Measurements from ENCODE around the gene TTC12. TPM values are rescaled to one million over a fixed set of nuclear protein-coding genes. Genes with fewer than 3 reads are reported as not detected.

TTC12 gene
- total RNA-seq, 1 experiment from 2014 or later = 25.0 TPM

- Histone ChIP-seq H3K9me2 (ENCODE audit: insufficient read depth) (no peaks in the 10 kb centered on the region), H3F3A (ENCODE audit: insufficient read depth, low read depth) (no peaks in the 10 kb centered on the region), H4K20me1 (ENCODE audit: insufficient read depth) (no peaks in the 10 kb centered on the region), H2AFZ (no peak overlapping the region), H3K4me3 (no peak overlapping the region), H3K27ac (no peak overlapping the region), H3K36me3 (ENCODE audit: low read depth) (no peaks in the 10 kb centered on the region), H3K4me1 (replicated peaks; ENCODE audit: insufficient read depth) (no peaks in the 10 kb centered on the region), H3K27me3 (ENCODE audit: insufficient read depth, low read depth) (no peaks in the 10 kb centered on the region), H3K4me2 (no peak overlapping the region), H3K9me3 (ENCODE audit: insufficient read depth, low read depth) (no peaks in the 10 kb centered on the region), H3K79me2 (ENCODE audit: low read depth) (no peaks in the 10 kb centered on the region)
- TF ChIP-seq, protein P1, sequence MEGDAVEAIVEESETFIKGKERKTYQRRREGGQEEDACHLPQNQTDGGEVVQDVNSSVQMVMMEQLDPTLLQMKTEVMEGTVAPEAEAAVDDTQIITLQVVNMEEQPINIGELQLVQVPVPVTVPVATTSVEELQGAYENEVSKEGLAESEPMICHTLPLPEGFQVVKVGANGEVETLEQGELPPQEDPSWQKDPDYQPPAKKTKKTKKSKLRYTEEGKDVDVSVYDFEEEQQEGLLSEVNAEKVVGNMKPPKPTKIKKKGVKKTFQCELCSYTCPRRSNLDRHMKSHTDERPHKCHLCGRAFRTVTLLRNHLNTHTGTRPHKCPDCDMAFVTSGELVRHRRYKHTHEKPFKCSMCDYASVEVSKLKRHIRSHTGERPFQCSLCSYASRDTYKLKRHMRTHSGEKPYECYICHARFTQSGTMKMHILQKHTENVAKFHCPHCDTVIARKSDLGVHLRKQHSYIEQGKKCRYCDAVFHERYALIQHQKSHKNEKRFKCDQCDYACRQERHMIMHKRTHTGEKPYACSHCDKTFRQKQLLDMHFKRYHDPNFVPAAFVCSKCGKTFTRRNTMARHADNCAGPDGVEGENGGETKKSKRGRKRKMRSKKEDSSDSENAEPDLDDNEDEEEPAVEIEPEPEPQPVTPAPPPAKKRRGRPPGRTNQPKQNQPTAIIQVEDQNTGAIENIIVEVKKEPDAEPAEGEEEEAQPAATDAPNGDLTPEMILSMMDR (conservative IDR thresholded peaks at IDR 0.05) = no peak
- TF ChIP-seq EZH2 (IDR thresholded peaks at IDR 0.05; ENCODE audit: low read depth) = no peak
- ChIA-PET POLR2A (ENCODE audit: unreplicated experiment) (no interaction called here), CTCF (no interaction called here)
- intact Hi-C loops (cut with micrococcal nuclease; ENCODE audit: unreplicated experiment) = no loop called here
- BruUV-seq (replicated peaks) = no TSS peak
- no peak for DNase-seq
These were observed 56.3 kb downstream of the TTC12 start for GRCh38 chr11:113370634-113371033.

GRCh38 chr11:113372309-113372708, 57.9 kb downstream of the TTC12 start:
- intact Hi-C loops (cut with micrococcal nuclease; ENCODE audit: unreplicated experiment) = no loop called here
- ChIA-PET POLR2A (ENCODE audit: unreplicated experiment) (no interaction called here), CTCF (interaction anchor here (0.6 kb wide), 1 partner anchor 23 kb away, joined by 6 read pairs; no protein-coding TSS in a partner anchor)
- H3K4me2 ChIP-seq = no peak overlapping the region
- H3K27me3 ChIP-seq (ENCODE audit: insufficient read depth, low read depth) = no peaks in the 10 kb centered on the region
- H3K79me2 ChIP-seq (ENCODE audit: low read depth) = no peaks in the 10 kb centered on the region
- H3F3A ChIP-seq (ENCODE audit: insufficient read depth, low read depth) = no peaks in the 10 kb centered on the region
- no peak for TF ChIP-seq EZH2 (IDR thresholded peaks at IDR 0.05; ENCODE audit: low read depth)
- TF ChIP-seq, protein P1 (conservative IDR thresholded peaks at IDR 0.05) = no peak
- H3K9me3 ChIP-seq (ENCODE audit: insufficient read depth, low read depth) = no peaks in the 10 kb centered on the region
- no TSS peak for BruUV-seq (replicated peaks)
- no peaks in the 10 kb centered on the region for H4K20me1 ChIP-seq (ENCODE audit: insufficient read depth)
- H3K4me3 ChIP-seq = no peak overlapping the region
- DNase-seq = no peak
- H2AFZ ChIP-seq = no peak overlapping the region
- no peaks in the 10 kb centered on the region for H3K4me1 ChIP-seq (replicated peaks; ENCODE audit: insufficient read depth)
- H3K36me3 ChIP-seq (ENCODE audit: low read depth) = no peaks in the 10 kb centered on the region
- H3K27ac ChIP-seq = no peak overlapping the region
- H3K9me2 ChIP-seq (ENCODE audit: insufficient read depth) = no peaks in the 10 kb centered on the region

DNA sequence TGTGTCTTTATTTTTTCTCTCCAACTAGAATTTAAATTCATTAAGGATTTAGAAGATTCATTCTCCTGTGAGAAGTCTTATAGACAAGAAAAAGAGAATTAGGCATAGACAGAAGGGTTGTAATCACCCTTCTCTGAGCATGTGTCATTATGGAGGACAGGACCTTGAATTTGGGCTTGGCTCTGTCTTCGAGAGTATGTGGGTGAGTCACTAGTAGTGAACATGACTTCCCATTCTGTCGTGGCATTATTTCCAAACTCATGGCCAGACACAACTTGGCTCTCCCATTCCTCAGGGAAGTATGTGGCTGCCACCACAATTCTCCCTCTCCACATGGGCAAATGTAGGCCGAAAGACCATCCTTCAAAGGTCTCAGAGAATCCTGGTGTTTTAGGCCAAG, 58.9 kb downstream of the TTC12 start:
- H3K27me3 ChIP-seq (ENCODE audit: insufficient read depth, low read depth) = no peaks in the 10 kb centered on the region
- H3K9me3 ChIP-seq (ENCODE audit: insufficient read depth, low read depth) = no peaks in the 10 kb centered on the region
- no peaks in the 10 kb centered on the region for H3F3A ChIP-seq (ENCODE audit: insufficient read depth, low read depth)
- H3K27ac ChIP-seq = no peak overlapping the region
- no TSS peak for BruUV-seq (replicated peaks)
- POLR2A ChIA-PET (ENCODE audit: unreplicated experiment) = no interaction called here
- TF ChIP-seq EZH2 (IDR thresholded peaks at IDR 0.05; ENCODE audit: low read depth) = no peak
- TF ChIP-seq, protein P1 (conservative IDR thresholded peaks at IDR 0.05) = no peak
- no peaks in the 10 kb centered on the region for H3K36me3 ChIP-seq (ENCODE audit: low read depth)
- no peaks in the 10 kb centered on the region for H3K79me2 ChIP-seq (ENCODE audit: low read depth)
- DNase-seq = no peak
- H4K20me1 ChIP-seq (ENCODE audit: insufficient read depth) = no peaks in the 10 kb centered on the region
- no peak overlapping the region for H3K4me3 ChIP-seq
- H3K9me2 ChIP-seq (ENCODE audit: insufficient read depth) = no peaks in the 10 kb centered on the region
- CTCF ChIA-PET = no interaction called here
- intact Hi-C loops (cut with micrococcal nuclease; ENCODE audit: unreplicated experiment) = no loop called here
- H2AFZ ChIP-seq = no peak overlapping the region
- H3K4me1 ChIP-seq (replicated peaks; ENCODE audit: insufficient read depth) = no peaks in the 10 kb centered on the region
- no peak overlapping the region for H3K4me2 ChIP-seq
